HAP-1 (cell line): ENCODE results near the gene WDR64.

Source experiments
- DNase-seq, 2 experiments: peaks; one replicate each; pipeline ENCODE4 v3.0.0-alpha.2; 2016 to 2020; ENCODE audit warnings: low spot score in 2 of 2
- H3K27me3 ChIP-seq: fragments of 250-450 bp; sonication (Bioruptor Pico); 2 replicates; pipeline ENCODE4 v1.5.1; 2020; ENCODE audit warnings: low read depth, mild to moderate bottlenecking, moderate library complexity
- H3K36me3 ChIP-seq: fragments of 250-450 bp; sonication (Bioruptor Pico); replicated peaks from 2 replicates; pipeline ENCODE4 v1.5.1; 2020; ENCODE audit warnings: mild to moderate bottlenecking
- H3K4me1 ChIP-seq: fragments of 250-450 bp; sonication (Bioruptor Pico); 2 replicates; pipeline ENCODE4 v1.5.1; 2020; ENCODE audit warnings: mild to moderate bottlenecking
- H3K4me3 ChIP-seq: fragments of 250-450 bp; sonication (Bioruptor Pico); 2 replicates; pipeline ENCODE4 v1.5.1; 2020; ENCODE audit warnings: mild to moderate bottlenecking, moderate library complexity
- H3K9me3 ChIP-seq: fragments of 250-450 bp; sonication (Bioruptor Pico); 2 replicates; pipeline ENCODE4 v1.5.1; 2020; ENCODE audit warnings: mild to moderate bottlenecking, moderate library complexity
- in situ Hi-C: fragments of 300-500 bp; cut with MboI; formaldehyde crosslinking; loops from 3 replicates; pipeline ENCODE4 v1.14.3; 2020; ENCODE audit warnings: low sequenced_read_pairs, inconsistent platforms, mixed read lengths

Gene WDR64

GRCh38 chr1:241847540-241847795 lies 195.4 kb downstream of the WDR64 start:
- in situ Hi-C loops: no loop called here
- Histone ChIP-seq H3K4me3 (peak overlapping the region; percentile 84), H3K4me1 (peaks cover 9% of the 10 kb centered on the region), H3K36me3 (peaks cover 32% of the 10 kb centered on the region), H3K9me3 (no peaks in the 10 kb centered on the region), H3K27me3 (no peaks in the 10 kb centered on the region)
- no peak for DNase-seq

- Histone ChIP-seq H3K9me3 (no peaks in the 10 kb centered on the region), H3K36me3 (peaks cover 38% of the 10 kb centered on the region), H3K4me1 (peaks cover 9% of the 10 kb centered on the region), H3K27me3 (no peaks in the 10 kb centered on the region), H3K4me3 (peak within 1 kb of the TSS; percentile 84)
- DNase-seq: peak; percentile 90 to 92
- in situ Hi-C loops: no loop called here
These were observed 196.0 kb downstream of the WDR64 start, which contains the start of gene EXO1 for GRCh38 chr1:241847796-241848685. EXO1 (plus strand) TSS chr1:241848204; CDS start chr1:241850426, 2,222 bp downstream.

DNA sequence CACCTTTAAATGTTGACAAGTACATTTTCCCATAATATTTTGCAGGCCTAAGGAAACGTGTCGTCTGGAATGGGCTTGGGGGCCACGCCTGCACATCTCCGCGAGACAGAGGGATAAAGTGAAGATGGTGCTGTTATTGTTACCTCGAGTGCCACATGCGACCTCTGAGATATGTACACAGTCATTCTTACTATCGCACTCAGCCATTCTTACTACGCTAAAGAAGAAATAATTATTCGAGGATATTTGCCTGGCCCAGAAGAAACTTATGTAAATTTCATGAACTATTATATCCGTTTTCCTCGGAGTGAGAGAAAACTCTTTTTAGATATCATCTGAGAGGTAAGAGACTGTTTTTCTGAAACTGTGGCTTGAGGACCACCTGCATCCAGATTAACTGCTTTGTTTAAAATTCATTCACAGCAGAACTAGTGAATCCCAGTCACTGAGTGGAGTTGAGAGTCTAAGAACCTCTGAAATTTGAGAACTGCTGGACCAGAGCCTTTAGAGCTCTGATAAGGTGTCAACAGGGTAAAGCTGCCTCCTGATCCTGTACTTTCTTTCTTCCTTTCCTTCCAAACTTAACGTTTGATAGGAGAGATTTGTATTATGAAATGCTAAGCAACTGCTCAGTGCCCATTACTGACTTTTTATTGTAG lies 196.7 kb downstream of the WDR64 start:
- H3K9me3 ChIP-seq: no peaks in the 10 kb centered on the region
- H3K27me3 ChIP-seq: no peaks in the 10 kb centered on the region
- peaks cover 46% of the 10 kb centered on the region for H3K36me3 ChIP-seq
- H3K4me3 ChIP-seq: peak overlapping the region; percentile 84
- peak in 1 of 2 experiments; percentile 20 for DNase-seq
- in situ Hi-C loops: no loop called here
- peaks cover 9% of the 10 kb centered on the region for H3K4me1 ChIP-seq

GRCh38 chr1:241849345-241849695 lies 197.2 kb downstream of the WDR64 start:
- in situ Hi-C loops: no loop called here
- no peaks in the 10 kb centered on the region for H3K9me3 ChIP-seq
- H3K4me1 ChIP-seq: peaks cover 9% of the 10 kb centered on the region
- peak overlapping the region; percentile 84 for H3K4me3 ChIP-seq
- peaks cover 51% of the 10 kb centered on the region for H3K36me3 ChIP-seq
- H3K27me3 ChIP-seq: no peaks in the 10 kb centered on the region
- peak; percentile 24 to 28 for DNase-seq
